GM23338 (cell line): ENCODE data around the gene KAT6B. TPM values are rescaled to one million over a fixed set of nuclear protein-coding genes. Genes with fewer than 3 reads are reported as not detected.

Experiments used
- STAT1 ChIP-seq: IDR thresholded peaks from one replicate; pipeline ENCODE4 v1.6.1; 2016; ENCODE audit warnings: antibody characterized with exemption; ENCODE audit not compliant: unreplicated experiment
- ZNF331 ChIP-seq: fragments of 250-450 bp; sonication (Bioruptor Pico); IDR thresholded peaks from 2 replicates; pipeline ENCODE4 v1.5.0; 2020; ENCODE audit warnings: low read depth, mild to moderate bottlenecking, moderate library complexity
- polyA plus RNA-seq: library from polyadenylated mRNA; unstranded; fragments of >200 nt; fragmentation: Nextera tagmentation; extraction: Ambion mirVana; gene quantifications from 2 replicates; pipeline ENCODE4 v1.2.1, GENCODE V29; 2016
- total RNA-seq: library from RNA; depleted of rRNA; stranded (reverse); fragments of >200 nt; shearing (Covaris generic); gene quantifications from 2 replicates; pipeline ENCODE4 v1.2.3, GENCODE V29; 2014
- TF ChIP-seq, protein P1 (sequence below): fragments of 250-450 bp; sonication (Bioruptor Pico); IDR thresholded peaks from 2 replicates; pipeline ENCODE4 v1.5.0; 2020; ENCODE audit warnings: mild to moderate bottlenecking, moderate library complexity
- TF ChIP-seq, protein P2 (sequence below), 2 experiments: fragments of 200-600 bp in 1 of 2; sonication (generic) in 1 of 2; conservative IDR thresholded peaks; 2 replicates each; pipeline versions ENCODE4 v1.5.1 to v1.6.1; 2016 to 2017; ENCODE audit warnings: antibody characterized with exemption in 2 of 2, low read depth in 2 of 2, mild to moderate bottlenecking in 2 of 2, moderate library complexity in 1 of 2
- TF ChIP-seq, protein P3 (sequence below): IDR thresholded peaks from one replicate; pipeline ENCODE4 v1.6.1; 2018; ENCODE audit warnings: antibody characterized with exemption; ENCODE audit not compliant: unreplicated experiment

Gene KAT6B
- total and polyA plus RNA-seq, 2 experiments from 2014 or later, result 21.3 to 31.4 TPM

DNA sequence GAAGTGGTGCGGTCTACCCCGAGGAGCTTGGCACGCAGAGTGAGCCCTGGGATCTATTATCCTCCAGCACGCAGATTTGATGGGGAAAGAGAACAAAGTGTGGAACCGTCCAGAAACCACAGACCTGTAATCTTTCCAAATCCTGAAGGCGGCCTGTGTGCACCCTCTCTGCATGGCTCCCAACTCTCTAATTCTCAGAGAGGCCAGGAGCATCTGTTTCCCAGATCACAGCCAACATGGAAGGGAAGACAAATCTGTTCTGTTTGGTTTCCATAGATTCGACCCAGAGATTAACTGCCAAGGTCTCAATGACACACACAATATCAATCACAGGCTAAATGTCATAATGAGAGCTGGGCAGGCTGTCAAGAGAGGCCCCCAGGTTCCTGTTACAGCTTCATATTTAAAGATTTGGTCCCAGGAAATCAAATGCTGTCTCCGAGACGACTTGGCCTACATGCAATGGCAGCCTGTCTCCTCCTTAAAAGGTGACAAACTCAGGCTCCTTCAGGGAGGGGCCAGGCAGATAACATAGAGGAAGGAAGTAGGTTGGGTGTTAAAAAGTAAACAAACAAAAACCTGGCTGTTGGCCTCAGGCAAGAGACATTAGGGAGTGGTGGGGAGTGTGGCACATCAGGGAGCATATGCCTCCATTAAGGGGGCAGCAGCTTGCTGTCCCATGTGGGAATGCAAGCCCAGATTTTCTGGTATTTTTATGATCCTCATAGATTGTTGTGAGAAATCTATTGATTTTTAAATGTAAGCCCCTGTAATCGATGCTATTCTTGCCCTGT lies 236.3 kb downstream of the KAT6B start (continued):
- TF ChIP-seq, protein P1, sequence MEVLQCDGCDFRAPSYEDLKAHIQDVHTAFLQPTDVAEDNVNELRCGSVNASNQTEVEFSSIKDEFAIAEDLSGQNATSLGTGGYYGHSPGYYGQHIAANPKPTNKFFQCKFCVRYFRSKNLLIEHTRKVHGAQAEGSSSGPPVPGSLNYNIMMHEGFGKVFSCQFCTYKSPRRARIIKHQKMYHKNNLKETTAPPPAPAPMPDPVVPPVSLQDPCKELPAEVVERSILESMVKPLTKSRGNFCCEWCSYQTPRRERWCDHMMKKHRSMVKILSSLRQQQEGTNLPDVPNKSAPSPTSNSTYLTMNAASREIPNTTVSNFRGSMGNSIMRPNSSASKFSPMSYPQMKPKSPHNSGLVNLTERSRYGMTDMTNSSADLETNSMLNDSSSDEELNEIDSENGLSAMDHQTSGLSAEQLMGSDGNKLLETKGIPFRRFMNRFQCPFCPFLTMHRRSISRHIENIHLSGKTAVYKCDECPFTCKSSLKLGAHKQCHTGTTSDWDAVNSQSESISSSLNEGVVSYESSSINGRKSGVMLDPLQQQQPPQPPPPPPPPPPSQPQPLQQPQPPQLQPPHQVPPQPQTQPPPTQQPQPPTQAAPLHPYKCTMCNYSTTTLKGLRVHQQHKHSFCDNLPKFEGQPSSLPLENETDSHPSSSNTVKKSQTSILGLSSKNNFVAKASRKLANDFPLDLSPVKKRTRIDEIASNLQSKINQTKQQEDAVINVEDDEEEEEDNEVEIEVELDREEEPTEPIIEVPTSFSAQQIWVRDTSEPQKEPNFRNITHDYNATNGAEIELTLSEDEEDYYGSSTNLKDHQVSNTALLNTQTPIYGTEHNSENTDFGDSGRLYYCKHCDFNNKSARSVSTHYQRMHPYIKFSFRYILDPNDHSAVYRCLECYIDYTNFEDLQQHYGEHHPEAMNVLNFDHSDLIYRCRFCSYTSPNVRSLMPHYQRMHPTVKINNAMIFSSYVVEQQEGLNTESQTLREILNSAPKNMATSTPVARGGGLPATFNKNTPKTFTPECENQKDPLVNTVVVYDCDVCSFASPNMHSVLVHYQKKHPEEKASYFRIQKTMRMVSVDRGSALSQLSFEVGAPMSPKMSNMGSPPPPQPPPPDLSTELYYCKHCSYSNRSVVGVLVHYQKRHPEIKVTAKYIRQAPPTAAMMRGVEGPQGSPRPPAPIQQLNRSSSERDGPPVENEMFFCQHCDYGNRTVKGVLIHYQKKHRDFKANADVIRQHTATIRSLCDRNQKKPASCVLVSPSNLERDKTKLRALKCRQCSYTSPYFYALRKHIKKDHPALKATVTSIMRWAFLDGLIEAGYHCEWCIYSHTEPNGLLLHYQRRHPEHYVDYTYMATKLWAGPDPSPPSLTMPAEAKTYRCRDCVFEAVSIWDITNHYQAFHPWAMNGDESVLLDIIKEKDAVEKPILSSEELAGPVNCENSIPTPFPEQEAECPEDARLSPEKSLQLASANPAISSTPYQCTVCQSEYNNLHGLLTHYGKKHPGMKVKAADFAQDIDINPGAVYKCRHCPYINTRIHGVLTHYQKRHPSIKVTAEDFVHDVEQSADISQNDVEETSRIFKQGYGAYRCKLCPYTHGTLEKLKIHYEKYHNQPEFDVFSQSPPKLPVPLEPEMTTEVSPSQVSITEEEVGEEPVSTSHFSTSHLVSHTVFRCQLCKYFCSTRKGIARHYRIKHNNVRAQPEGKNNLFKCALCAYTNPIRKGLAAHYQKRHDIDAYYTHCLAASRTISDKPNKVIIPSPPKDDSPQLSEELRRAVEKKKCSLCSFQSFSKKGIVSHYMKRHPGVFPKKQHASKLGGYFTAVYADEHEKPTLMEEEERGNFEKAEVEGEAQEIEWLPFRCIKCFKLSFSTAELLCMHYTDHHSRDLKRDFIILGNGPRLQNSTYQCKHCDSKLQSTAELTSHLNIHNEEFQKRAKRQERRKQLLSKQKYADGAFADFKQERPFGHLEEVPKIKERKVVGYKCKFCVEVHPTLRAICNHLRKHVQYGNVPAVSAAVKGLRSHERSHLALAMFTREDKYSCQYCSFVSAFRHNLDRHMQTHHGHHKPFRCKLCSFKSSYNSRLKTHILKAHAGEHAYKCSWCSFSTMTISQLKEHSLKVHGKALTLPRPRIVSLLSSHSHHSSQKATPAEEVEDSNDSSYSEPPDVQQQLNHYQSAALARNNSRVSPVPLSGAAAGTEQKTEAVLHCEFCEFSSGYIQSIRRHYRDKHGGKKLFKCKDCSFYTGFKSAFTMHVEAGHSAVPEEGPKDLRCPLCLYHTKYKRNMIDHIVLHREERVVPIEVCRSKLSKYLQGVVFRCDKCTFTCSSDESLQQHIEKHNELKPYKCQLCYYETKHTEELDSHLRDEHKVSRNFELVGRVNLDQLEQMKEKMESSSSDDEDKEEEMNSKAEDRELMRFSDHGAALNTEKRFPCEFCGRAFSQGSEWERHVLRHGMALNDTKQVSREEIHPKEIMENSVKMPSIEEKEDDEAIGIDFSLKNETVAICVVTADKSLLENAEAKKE (CRISPR knock-in tag), result no peak
- TF ChIP-seq, protein P2, sequence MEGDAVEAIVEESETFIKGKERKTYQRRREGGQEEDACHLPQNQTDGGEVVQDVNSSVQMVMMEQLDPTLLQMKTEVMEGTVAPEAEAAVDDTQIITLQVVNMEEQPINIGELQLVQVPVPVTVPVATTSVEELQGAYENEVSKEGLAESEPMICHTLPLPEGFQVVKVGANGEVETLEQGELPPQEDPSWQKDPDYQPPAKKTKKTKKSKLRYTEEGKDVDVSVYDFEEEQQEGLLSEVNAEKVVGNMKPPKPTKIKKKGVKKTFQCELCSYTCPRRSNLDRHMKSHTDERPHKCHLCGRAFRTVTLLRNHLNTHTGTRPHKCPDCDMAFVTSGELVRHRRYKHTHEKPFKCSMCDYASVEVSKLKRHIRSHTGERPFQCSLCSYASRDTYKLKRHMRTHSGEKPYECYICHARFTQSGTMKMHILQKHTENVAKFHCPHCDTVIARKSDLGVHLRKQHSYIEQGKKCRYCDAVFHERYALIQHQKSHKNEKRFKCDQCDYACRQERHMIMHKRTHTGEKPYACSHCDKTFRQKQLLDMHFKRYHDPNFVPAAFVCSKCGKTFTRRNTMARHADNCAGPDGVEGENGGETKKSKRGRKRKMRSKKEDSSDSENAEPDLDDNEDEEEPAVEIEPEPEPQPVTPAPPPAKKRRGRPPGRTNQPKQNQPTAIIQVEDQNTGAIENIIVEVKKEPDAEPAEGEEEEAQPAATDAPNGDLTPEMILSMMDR (conservative IDR thresholded peaks at IDR 0.05; ENCODE audit: low read depth in 2 of 2), result no peak
- TF ChIP-seq ZNF331 (CRISPR knock-in tag) (no peak), STAT1 (no peak)
- TF ChIP-seq, protein P3, sequence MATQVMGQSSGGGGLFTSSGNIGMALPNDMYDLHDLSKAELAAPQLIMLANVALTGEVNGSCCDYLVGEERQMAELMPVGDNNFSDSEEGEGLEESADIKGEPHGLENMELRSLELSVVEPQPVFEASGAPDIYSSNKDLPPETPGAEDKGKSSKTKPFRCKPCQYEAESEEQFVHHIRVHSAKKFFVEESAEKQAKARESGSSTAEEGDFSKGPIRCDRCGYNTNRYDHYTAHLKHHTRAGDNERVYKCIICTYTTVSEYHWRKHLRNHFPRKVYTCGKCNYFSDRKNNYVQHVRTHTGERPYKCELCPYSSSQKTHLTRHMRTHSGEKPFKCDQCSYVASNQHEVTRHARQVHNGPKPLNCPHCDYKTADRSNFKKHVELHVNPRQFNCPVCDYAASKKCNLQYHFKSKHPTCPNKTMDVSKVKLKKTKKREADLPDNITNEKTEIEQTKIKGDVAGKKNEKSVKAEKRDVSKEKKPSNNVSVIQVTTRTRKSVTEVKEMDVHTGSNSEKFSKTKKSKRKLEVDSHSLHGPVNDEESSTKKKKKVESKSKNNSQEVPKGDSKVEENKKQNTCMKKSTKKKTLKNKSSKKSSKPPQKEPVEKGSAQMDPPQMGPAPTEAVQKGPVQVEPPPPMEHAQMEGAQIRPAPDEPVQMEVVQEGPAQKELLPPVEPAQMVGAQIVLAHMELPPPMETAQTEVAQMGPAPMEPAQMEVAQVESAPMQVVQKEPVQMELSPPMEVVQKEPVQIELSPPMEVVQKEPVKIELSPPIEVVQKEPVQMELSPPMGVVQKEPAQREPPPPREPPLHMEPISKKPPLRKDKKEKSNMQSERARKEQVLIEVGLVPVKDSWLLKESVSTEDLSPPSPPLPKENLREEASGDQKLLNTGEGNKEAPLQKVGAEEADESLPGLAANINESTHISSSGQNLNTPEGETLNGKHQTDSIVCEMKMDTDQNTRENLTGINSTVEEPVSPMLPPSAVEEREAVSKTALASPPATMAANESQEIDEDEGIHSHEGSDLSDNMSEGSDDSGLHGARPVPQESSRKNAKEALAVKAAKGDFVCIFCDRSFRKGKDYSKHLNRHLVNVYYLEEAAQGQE, result no peak
